GM12875 (cell line): ENCODE data around the gene CDK13.
"Not testable (repeated sequence)": the region's sequence is repeated elsewhere in the genome, so short reads cannot be mapped to it uniquely, and the experiment has no call there.

Experiments
- H3K4me3 ChIP-seq: one replicate; pipeline ENCODE4 v1.5.1; 2011; ENCODE audit warnings: low read depth, low read length, control low read depth
- TF ChIP-seq, protein P1 (sequence below): IDR thresholded peaks from 2 replicates; pipeline ENCODE4 v1.5.1; 2011; ENCODE audit warnings: low read depth, mild to moderate bottlenecking, control low read depth, inconsistent platforms, low read length, moderate library complexity, borderline replicate concordance; ENCODE audit not compliant: insufficient read depth

CDK13 gene

GRCh38 chr7:40135317-40135610 is 185.2 kb downstream of the CDK13 start:
- TF ChIP-seq, protein P1, sequence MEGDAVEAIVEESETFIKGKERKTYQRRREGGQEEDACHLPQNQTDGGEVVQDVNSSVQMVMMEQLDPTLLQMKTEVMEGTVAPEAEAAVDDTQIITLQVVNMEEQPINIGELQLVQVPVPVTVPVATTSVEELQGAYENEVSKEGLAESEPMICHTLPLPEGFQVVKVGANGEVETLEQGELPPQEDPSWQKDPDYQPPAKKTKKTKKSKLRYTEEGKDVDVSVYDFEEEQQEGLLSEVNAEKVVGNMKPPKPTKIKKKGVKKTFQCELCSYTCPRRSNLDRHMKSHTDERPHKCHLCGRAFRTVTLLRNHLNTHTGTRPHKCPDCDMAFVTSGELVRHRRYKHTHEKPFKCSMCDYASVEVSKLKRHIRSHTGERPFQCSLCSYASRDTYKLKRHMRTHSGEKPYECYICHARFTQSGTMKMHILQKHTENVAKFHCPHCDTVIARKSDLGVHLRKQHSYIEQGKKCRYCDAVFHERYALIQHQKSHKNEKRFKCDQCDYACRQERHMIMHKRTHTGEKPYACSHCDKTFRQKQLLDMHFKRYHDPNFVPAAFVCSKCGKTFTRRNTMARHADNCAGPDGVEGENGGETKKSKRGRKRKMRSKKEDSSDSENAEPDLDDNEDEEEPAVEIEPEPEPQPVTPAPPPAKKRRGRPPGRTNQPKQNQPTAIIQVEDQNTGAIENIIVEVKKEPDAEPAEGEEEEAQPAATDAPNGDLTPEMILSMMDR = no peak
- H3K4me3 ChIP-seq = peak overlapping the region; percentile 83

DNA sequence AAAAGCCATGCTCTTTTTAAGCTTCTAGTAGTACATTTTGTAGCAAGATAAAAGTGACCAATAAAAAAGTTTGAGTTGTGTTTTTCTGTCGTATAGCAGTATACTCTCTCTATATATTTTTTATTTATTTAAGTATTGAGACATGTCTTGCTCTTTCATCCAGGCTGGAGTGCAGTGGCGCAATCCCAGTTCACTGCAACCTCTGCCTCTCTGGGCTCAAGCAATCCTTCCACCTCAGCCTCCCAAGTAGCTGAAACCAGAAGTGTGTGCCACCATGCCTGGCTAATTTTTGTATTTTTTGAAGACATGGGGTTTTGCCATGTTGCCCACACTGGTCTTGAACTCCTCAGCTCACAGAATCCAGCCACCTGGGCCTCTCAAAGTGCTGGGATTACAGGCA is 187.5 kb downstream of the CDK13 start:
- TF ChIP-seq, protein P1 = no peak

DNA sequence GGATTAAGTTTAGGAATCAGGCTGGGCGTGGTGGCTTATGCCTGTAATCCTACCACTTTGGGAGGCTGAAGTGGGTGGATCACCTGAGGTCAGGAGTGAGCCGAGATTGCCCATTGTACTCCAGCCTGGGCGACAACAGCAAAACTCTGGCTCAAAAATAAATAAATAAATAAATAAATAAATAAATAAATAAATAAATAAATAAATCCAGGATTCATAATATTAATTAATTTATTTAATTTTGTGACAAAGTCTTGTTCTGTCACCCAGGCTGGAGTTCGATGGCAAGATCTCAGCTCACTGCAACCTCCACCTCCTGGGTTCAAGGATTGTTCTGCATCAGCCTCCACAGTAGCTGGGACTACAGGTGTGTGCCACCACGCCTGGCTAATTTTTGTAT is 188.9 kb downstream of the CDK13 start:
- no peak overlapping the region for H3K4me3 ChIP-seq
- TF ChIP-seq, protein P1 = no peak

More for the DNA sequence above, 187.5 kb downstream of the CDK13 start:
- H3K4me3 ChIP-seq = no peak overlapping the region

DNA sequence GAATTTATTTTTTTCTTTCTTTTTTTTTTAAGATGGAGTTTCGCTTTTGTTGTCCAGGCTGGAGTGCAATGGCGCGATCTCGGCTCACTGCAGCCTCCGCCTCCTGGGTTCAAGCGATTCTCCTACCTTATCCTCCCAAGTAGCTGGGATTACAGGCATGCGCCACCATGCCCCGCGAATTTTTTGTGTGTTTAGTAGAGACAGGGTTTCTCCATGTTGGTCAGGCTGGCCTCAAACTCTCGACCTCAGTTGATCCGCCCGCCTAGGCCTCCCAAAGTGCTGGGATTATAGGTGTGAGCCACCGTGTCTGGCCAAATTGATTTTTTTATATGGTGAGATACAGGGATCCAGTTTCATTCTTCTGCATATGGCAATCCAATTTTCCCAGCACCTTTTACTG is 189.8 kb downstream of the CDK13 start:
- not testable (repeated sequence) for H3K4me3 ChIP-seq

GRCh38 chr7:40141916-40142315 is 191.9 kb downstream of the CDK13 start:
- not testable (repeated sequence) for H3K4me3 ChIP-seq

- not testable (repeated sequence) for H3K4me3 ChIP-seq
Observed at GRCh38 chr7:40145596-40146130, 195.6 kb downstream of the CDK13 start.

DNA sequence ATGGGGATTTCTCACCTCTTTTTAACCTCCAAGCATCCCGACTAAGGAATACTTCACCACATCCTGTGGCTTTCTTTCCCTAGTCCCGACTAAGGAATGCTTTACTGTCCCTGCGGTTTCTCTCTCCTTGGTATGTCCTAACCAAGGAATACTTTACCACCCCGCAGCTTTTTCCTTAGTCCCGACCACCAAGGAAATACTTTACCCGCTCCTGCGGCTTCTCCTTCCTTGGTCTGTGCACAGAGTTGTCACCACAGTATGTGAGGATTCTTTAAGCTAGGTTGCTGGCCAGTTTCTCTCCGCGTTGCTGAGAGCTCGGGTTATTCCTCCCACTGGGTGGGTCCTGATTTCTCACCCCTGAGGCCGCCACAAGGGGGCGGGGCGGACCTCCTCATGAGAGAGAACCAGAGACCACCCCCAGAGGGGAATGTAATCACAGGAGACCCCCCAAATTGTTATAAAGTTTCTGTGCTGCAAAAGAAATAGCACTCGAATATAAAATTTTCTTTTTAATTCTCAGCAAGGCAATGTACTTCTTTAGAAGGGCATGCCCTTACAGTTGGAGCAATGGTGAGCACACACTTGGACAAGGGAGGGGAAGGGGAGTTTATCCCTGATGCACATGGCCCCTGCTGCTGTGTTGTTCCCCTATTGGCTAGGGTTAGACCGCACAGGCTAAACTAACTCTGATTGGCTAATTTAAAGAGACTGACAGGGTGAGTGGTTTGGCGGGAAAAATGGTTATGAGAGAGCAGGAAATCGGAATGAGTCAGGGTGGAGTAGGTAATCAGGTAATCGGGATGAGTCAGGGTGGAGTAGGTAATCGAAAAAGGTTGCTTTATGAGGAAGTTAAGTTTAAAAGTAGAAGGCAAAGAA is 197.6 kb downstream of the CDK13 start:
- no peak overlapping the region for H3K4me3 ChIP-seq
- TF ChIP-seq, protein P1 = no peak

DNA sequence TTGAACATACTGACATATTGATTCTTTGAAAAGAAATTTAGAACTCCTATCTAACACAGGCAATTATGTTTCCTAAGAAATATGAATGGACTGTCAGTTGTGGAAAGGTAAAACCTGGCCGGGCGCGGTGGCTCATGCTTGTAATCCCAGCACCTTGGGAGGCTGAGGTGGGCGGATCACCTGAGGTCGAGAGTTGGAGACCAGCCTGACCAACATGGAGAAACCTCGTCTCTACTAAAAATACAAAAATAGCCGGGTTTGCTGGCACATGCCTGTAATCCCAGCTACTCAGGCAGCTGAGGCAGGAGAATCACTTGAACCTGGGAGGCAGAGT is 198.2 kb downstream of the CDK13 start:
- H3K4me3 ChIP-seq = not testable (repeated sequence)

- TF ChIP-seq, protein P1 = no peak
- no peak overlapping the region for H3K4me3 ChIP-seq
Observed at GRCh38 chr7:40148671-40149070, 198.6 kb downstream of the CDK13 start.
